ENCODE data around the gene SCFD1. TPM values are rescaled to one million over a fixed set of nuclear protein-coding genes. Genes with fewer than 3 reads are reported as not detected.

SCFD1 gene
- total and polyA plus RNA-seq, 10 of the 15 experiments (the other 5 are each of a cell fraction or from before 2014, with no cell fraction given) = 61.5 to 98.4 (median 82.5) TPM

DNA sequence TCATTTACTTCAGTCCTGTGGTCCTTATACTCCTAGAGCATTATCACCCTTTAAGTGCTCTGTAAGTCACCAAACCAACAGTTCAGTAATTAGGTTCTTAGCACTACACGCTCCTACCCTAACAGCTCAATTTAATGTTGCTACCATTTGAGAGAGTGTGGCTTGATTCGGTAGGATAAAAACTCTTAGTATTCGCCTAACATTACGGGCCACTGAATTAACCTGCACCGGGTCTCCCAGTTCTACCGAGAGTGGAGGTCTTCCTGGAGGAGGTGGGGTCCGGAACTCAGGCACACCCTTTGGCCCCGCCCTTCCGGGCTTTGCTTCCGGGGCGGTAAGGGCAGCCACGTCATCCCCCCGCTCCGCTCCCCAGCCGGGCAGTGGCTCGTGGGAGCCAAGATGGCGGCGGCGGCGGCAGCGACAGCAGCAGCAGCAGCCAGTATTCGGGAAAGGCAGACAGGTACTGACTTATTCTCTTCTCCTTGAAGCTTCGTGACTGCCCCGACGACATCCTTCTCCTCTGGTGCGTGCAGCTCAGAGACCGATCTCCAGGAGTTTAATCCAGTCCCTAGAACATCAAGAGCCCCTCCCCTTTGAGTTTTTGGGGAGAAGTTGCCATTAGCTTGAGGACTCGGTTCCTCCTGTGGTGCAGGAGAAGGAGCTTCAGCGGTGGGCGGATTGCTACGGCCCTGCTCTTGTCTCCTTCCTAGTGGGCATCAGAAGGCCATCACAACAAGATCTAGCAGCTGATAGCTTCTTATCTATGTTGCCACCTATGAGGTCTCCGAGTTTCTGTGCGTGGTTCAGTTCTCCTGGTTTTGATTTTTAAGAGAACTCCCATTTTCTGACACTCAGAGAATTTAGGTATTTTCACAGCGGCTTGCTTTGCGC, at the start of gene SCFD1 (continued):
- TF ChIP-seq MXI1 (IDR thresholded peaks at IDR 0.05; ENCODE audit: low read depth, low read length) = peak; percentile 66
- no peak; the same call in 1 of the 2 replicates for TF ChIP-seq CHD1 (IDR thresholded peaks at IDR 0.05; ENCODE audit: low read depth, low read length)
- no peak for TF ChIP-seq NRF1 (conservative IDR thresholded peaks at IDR 0.05; ENCODE audit: low read depth, low read length)
- TF ChIP-seq, protein P1, sequence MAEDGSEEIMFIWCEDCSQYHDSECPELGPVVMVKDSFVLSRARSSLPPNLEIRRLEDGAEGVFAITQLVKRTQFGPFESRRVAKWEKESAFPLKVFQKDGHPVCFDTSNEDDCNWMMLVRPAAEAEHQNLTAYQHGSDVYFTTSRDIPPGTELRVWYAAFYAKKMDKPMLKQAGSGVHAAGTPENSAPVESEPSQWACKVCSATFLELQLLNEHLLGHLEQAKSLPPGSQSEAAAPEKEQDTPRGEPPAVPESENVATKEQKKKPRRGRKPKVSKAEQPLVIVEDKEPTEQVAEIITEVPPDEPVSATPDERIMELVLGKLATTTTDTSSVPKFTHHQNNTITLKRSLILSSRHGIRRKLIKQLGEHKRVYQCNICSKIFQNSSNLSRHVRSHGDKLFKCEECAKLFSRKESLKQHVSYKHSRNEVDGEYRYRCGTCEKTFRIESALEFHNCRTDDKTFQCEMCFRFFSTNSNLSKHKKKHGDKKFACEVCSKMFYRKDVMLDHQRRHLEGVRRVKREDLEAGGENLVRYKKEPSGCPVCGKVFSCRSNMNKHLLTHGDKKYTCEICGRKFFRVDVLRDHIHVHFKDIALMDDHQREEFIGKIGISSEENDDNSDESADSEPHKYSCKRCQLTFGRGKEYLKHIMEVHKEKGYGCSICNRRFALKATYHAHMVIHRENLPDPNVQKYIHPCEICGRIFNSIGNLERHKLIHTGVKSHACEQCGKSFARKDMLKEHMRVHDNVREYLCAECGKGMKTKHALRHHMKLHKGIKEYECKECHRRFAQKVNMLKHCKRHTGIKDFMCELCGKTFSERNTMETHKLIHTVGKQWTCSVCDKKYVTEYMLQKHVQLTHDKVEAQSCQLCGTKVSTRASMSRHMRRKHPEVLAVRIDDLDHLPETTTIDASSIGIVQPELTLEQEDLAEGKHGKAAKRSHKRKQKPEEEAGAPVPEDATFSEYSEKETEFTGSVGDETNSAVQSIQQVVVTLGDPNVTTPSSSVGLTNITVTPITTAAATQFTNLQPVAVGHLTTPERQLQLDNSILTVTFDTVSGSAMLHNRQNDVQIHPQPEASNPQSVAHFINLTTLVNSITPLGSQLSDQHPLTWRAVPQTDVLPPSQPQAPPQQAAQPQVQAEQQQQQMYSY (CRISPR knock-in tag; IDR thresholded peaks at IDR 0.05) = no peak
- TF ChIP-seq, protein P2, sequence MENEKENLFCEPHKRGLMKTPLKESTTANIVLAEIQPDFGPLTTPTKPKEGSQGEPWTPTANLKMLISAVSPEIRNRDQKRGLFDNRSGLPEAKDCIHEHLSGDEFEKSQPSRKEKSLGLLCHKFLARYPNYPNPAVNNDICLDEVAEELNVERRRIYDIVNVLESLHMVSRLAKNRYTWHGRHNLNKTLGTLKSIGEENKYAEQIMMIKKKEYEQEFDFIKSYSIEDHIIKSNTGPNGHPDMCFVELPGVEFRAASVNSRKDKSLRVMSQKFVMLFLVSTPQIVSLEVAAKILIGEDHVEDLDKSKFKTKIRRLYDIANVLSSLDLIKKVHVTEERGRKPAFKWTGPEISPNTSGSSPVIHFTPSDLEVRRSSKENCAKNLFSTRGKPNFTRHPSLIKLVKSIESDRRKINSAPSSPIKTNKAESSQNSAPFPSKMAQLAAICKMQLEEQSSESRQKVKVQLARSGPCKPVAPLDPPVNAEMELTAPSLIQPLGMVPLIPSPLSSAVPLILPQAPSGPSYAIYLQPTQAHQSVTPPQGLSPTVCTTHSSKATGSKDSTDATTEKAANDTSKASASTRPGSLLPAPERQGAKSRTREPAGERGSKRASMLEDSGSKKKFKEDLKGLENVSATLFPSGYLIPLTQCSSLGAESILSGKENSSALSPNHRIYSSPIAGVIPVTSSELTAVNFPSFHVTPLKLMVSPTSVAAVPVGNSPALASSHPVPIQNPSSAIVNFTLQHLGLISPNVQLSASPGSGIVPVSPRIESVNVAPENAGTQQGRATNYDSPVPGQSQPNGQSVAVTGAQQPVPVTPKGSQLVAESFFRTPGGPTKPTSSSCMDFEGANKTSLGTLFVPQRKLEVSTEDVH (IDR thresholded peaks at IDR 0.05; ENCODE audit: low read depth, partially characterized antibody) = peak; percentile 69
- TF ChIP-seq RAD21 (IDR thresholded peaks at IDR 0.05; ENCODE audit: insufficient read depth, low read depth, low read length) = no peak
- peak; percentile 91 for TF ChIP-seq GABPA (IDR thresholded peaks at IDR 0.05; ENCODE audit: low read depth)
- TF ChIP-seq SMARCA5 (IDR thresholded peaks at IDR 0.05) = peak; percentile 94
- TF ChIP-seq, protein P3, sequence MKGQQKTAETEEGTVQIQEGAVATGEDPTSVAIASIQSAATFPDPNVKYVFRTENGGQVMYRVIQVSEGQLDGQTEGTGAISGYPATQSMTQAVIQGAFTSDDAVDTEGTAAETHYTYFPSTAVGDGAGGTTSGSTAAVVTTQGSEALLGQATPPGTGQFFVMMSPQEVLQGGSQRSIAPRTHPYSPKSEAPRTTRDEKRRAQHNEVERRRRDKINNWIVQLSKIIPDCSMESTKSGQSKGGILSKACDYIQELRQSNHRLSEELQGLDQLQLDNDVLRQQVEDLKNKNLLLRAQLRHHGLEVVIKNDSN (IDR thresholded peaks at IDR 0.05; ENCODE audit: borderline replicate concordance, extremely low read length, insufficient read depth, low read depth, low read length) = no peak
- no peak for TF ChIP-seq ZZZ3 (IDR thresholded peaks at IDR 0.05; ENCODE audit: control insufficient read depth, insufficient read length, low read depth)
- TF ChIP-seq ZNF217 (IDR thresholded peaks at IDR 0.05) = 0 out of 2 replicates have a peak, but pooled peaks have one; percentile 30
- TF ChIP-seq, protein P4, sequence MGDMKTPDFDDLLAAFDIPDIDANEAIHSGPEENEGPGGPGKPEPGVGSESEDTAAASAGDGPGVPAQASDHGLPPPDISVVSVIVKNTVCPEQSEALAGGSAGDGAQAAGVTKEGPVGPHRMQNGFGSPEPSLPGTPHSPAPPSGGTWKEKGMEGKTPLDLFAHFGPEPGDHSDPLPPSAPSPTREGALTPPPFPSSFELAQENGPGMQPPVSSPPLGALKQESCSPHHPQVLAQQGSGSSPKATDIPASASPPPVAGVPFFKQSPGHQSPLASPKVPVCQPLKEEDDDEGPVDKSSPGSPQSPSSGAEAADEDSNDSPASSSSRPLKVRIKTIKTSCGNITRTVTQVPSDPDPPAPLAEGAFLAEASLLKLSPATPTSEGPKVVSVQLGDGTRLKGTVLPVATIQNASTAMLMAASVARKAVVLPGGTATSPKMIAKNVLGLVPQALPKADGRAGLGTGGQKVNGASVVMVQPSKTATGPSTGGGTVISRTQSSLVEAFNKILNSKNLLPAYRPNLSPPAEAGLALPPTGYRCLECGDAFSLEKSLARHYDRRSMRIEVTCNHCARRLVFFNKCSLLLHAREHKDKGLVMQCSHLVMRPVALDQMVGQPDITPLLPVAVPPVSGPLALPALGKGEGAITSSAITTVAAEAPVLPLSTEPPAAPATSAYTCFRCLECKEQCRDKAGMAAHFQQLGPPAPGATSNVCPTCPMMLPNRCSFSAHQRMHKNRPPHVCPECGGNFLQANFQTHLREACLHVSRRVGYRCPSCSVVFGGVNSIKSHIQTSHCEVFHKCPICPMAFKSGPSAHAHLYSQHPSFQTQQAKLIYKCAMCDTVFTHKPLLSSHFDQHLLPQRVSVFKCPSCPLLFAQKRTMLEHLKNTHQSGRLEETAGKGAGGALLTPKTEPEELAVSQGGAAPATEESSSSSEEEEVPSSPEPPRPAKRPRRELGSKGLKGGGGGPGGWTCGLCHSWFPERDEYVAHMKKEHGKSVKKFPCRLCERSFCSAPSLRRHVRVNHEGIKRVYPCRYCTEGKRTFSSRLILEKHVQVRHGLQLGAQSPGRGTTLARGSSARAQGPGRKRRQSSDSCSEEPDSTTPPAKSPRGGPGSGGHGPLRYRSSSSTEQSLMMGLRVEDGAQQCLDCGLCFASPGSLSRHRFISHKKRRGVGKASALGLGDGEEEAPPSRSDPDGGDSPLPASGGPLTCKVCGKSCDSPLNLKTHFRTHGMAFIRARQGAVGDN (IDR thresholded peaks at IDR 0.05) = peak; percentile 73
- TF ChIP-seq ZNF207 (IDR thresholded peaks at IDR 0.05; ENCODE audit: borderline replicate concordance) = peak; percentile 67
- TF ChIP-seq JUNB (IDR thresholded peaks at IDR 0.05) = no peak
- peak; percentile 34 to 42; a peak in 1 of 4 replicates for TF ChIP-seq IKZF2 (IDR thresholded peaks at IDR 0.05)
